Measurements from ENCODE around the gene SDK1. TPM values are rescaled to one million over a fixed set of nuclear protein-coding genes. Genes with fewer than 3 reads are reported as not detected.

The SDK1 gene
- total RNA-seq, 2 donors from 2014 or later: 1.3 to 2.6 TPM

DNA sequence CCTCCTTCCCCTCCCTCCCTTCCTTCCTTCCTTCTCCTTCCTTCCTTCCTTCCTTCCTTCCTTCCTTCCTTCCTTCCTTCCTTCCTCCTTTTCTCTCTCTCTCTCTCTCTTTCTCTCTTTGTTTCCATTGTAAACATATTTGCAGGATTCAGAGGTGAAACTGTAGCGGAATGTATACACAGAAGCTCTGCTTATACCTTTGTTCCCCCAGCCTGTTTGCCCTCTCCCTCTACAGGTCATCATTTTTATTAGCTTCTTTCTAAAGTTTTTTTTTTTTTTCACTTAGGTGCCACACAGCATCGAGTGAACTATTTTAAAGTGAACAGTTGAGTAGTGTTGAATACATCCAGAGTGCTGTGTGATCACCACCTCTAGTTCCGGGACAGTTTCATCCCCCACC is 20.7 kb downstream of the SDK1 start:
- TF ChIP-seq, protein P1, sequence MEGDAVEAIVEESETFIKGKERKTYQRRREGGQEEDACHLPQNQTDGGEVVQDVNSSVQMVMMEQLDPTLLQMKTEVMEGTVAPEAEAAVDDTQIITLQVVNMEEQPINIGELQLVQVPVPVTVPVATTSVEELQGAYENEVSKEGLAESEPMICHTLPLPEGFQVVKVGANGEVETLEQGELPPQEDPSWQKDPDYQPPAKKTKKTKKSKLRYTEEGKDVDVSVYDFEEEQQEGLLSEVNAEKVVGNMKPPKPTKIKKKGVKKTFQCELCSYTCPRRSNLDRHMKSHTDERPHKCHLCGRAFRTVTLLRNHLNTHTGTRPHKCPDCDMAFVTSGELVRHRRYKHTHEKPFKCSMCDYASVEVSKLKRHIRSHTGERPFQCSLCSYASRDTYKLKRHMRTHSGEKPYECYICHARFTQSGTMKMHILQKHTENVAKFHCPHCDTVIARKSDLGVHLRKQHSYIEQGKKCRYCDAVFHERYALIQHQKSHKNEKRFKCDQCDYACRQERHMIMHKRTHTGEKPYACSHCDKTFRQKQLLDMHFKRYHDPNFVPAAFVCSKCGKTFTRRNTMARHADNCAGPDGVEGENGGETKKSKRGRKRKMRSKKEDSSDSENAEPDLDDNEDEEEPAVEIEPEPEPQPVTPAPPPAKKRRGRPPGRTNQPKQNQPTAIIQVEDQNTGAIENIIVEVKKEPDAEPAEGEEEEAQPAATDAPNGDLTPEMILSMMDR (IDR thresholded peaks at IDR 0.05): no peak
- no peaks in the 10 kb centered on the region for H3K4me1 ChIP-seq

DNA sequence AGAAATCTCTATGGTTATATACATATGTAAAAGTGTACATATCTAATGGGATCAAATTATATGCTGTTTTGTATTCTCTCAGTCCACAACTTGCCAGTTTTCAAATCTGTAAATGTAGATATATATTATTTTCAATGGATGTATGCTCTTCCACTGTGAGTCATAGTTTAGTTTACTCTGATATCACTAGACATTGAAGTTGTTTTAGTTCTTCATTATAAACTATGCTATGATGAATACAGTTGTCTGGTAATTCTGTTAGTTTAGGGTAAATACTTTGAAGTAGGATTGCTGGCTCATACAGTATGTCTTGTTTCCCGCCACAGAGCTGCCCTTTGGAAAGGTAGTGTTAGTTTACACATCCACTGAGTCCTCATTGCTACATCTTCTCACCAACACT is 25.2 kb downstream of the SDK1 start:
- intact Hi-C loops (cut with DNase I): no loop called here
- Histone ChIP-seq H3K27me3 (no peaks in the 10 kb centered on the region), H3K4me1 (no peaks in the 10 kb centered on the region), H3K9ac (ENCODE audit: low read depth in 2 of 2, low read length in 2 of 2) (no peak overlapping the region), H3K36me3 (no peaks in the 10 kb centered on the region), H3K4me3 (no peak overlapping the region), H3K27ac (no peak overlapping the region), H3K9me3 (no peaks in the 10 kb centered on the region)
- no peak for DNase-seq
- TF ChIP-seq, protein P1 (IDR thresholded peaks at IDR 0.05): no peak

More for the DNA sequence above, 20.7 kb downstream of the SDK1 start:
- H3K27me3 ChIP-seq: no peaks in the 10 kb centered on the region
- no peak overlapping the region for H3K4me3 ChIP-seq
- no peak for DNase-seq
- no peaks in the 10 kb centered on the region for H3K36me3 ChIP-seq
- no peaks in the 10 kb centered on the region for H3K9me3 ChIP-seq
- intact Hi-C loops (cut with DNase I): no loop called here
- no peak overlapping the region for H3K27ac ChIP-seq
- H3K9ac ChIP-seq (ENCODE audit: low read depth in 2 of 2, low read length in 2 of 2): no peak overlapping the region

DNA sequence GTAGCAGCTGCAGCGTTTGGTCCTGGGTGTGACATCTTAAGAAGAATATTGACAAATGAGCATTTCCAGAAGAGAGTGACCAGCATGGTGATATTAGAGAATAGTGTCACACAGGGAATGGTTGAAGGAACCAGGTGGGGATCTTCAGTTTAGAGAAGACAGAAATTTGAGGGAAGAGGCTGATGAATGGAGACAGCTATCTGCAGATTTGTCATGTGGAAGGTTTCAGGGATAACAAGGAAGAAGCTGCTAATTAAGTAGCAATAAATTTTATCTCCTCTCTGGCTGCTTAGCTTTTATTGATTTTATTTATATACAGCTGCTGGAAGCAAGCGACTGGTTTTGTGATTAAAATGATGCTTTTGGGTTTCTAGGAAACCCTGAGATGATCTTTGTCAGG is 26.0 kb downstream of the SDK1 start:
- TF ChIP-seq, protein P1 (IDR thresholded peaks at IDR 0.05): no peak
- no peak overlapping the region for H3K9ac ChIP-seq (ENCODE audit: low read depth in 2 of 2, low read length in 2 of 2)
- intact Hi-C loops (cut with DNase I): no loop called here

DNA sequence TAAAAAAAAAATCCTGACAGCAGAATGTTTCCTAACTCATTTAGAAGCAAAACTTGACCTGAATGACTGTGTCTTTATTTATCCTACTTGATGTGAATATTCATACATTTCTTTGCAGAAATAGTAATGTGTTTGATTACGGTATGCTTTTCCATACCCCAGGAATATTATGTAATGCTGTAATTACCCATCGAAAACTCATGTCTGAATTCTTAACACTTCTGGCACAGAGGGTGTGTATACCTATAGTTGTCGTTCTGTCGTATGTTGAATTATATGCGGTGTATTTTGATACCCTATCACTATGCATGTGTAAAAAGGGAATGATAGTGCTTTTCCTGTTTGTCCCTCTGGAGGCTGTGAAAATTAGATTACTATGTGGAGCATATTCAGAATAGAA is 26.6 kb downstream of the SDK1 start:
- H3K27me3 ChIP-seq: no peaks in the 10 kb centered on the region
- no peak for DNase-seq
- no peaks in the 10 kb centered on the region for H3K4me1 ChIP-seq
- H3K4me3 ChIP-seq: no peak overlapping the region
- H3K27ac ChIP-seq: no peak overlapping the region
- no peak overlapping the region for H3K9ac ChIP-seq (ENCODE audit: low read depth in 2 of 2, low read length in 2 of 2)
- TF ChIP-seq, protein P1 (IDR thresholded peaks at IDR 0.05): no peak
- intact Hi-C loops (cut with DNase I): no loop called here
- no peaks in the 10 kb centered on the region for H3K36me3 ChIP-seq
- no peaks in the 10 kb centered on the region for H3K9me3 ChIP-seq

More for the DNA sequence above, 26.0 kb downstream of the SDK1 start:
- no peak for DNase-seq
- no peaks in the 10 kb centered on the region for H3K36me3 ChIP-seq
- H3K27ac ChIP-seq: no peak overlapping the region
- H3K4me3 ChIP-seq: no peak overlapping the region
- no peaks in the 10 kb centered on the region for H3K4me1 ChIP-seq
- no peaks in the 10 kb centered on the region for H3K9me3 ChIP-seq
- no peaks in the 10 kb centered on the region for H3K27me3 ChIP-seq

DNA sequence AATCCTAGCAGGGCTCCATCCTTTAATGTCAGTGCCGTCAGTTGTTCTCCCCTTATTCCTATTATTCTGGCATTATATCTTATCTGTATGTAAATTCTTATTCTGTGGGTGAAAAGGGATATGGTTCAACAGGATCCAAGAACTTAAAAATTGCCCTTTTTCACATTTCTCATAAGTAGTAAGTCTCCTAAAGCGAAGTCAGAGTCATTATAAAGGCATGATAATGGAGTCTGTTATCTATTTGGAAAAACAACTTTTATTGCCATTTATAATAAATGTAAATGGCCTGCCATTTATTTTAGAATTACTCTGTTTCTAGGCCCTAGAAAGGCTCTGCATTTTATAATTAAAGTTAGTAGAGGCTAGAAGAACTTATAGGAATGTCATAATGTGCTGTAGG is 31.3 kb downstream of the SDK1 start:
- DNase-seq: no peak
- Histone ChIP-seq H3K9ac (ENCODE audit: low read depth in 2 of 2, low read length in 2 of 2) (no peak overlapping the region), H3K4me3 (no peak overlapping the region), H3K27me3 (no peaks in the 10 kb centered on the region), H3K4me1 (no peaks in the 10 kb centered on the region), H3K27ac (no peak overlapping the region), H3K36me3 (no peaks in the 10 kb centered on the region), H3K9me3 (no peaks in the 10 kb centered on the region)
- TF ChIP-seq, protein P1 (IDR thresholded peaks at IDR 0.05): no peak
- intact Hi-C loops (cut with DNase I): no loop called here

DNA sequence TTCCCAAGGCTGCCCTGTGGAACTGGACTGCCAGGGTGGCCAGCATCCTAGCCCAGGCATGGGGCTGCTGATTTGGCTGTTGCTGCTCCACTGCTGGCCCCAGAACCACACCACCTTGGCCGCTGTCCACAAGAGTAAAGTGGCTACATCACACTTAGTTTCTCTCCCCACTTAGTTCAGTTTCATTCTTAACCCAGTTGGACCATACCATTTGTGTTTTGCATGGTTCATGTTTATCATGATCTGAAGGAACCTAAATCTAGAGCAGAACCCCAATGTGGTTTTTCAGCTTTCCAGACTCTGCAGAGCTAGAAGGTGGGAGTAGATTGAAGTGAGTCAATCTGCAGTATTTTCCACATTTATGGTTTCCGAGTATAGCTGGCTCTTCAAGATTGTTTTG is 32.8 kb downstream of the SDK1 start:
- TF ChIP-seq, protein P1 (IDR thresholded peaks at IDR 0.05): no peak
- intact Hi-C loops (cut with DNase I): loop anchor here (2.0 kb wide), 1 partner anchor 17 kb away; no protein-coding TSS in a partner anchor
- Histone ChIP-seq H3K4me1 (no peaks in the 10 kb centered on the region), H3K4me3 (no peak overlapping the region), H3K27ac (no peak overlapping the region), H3K9ac (ENCODE audit: low read depth in 2 of 2, low read length in 2 of 2) (no peak overlapping the region), H3K36me3 (no peaks in the 10 kb centered on the region), H3K27me3 (no peaks in the 10 kb centered on the region), H3K9me3 (no peaks in the 10 kb centered on the region)
- DNase-seq: no peak

Data from colonic mucosa (tissue), 4 donors.